NK-92 (cell line): ENCODE data around the gene SDK1.

Source experiments
- DNase-seq: peaks from one replicate; lab custom pipeline; 2025; ENCODE audit not compliant: unreplicated experiment; lab: John Stamatoyannopoulos, UW

Gene SDK1

DNA sequence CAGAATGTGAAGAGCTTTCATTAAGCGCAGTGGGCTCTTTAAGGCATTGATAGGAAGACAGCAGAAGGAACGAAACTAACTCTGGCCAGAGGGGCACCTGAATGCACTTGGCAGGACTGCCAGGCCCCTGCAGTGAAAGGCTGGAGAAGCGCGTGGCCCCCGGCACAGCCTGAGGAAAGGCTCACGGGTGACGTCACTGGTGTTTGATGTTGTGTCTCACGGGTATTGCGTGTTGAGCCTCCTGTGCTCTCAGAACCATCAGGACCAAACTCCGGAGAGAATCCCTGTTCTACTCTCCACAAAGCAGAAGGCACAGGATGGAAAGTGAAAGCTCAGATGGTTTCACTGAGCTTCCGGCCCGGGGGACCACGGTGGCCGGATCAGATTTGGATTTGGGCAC is 865.3 kb downstream of the SDK1 start:
- no peak for DNase-seq

DNA sequence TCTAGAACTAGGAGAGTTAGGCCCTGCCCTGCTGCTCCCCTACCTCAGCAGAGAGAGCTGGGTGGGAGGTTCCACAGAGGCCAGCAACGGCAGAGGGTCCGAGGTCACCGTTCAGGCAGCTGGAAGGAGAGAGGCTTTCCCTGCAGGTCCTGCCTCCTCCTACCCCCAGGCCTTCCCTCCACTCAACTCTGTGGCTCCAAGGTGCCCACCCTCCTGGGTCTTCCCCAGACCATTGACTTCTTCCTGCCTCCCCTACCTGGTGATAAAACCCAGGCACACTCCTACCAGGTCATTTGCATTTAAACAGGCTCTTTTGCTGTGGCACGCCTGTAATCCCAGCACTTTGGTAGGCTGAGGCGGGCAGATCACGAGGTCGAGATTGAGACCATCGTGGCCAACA is 865.8 kb downstream of the SDK1 start:
- no peak for DNase-seq

DNA sequence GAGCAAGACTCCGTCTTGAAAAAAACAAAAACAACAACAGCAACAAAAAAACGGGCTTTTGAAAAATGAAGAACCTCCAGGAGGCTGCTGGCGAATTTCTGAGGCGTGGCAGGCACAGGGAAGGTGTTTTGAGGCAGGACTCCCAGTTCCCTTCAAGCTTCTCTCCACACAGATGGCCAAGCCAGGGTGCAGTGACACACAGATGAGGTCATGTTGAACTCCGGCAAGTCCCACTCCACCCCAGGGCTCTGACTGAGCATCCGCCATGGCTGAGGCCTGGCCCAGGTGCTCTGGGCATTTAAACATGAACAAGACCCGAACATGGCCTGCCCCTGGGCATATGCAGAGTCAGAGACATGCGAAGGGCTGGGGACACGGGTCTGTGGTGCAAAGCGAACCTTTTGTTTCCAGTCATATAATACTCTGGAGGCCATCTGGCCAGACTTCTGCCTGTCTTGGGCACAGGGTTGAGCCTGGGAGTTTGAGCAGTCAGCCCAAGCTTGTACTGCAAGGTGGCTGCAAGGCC is 866.4 kb downstream of the SDK1 start:
- DNase-seq = no peak

DNA sequence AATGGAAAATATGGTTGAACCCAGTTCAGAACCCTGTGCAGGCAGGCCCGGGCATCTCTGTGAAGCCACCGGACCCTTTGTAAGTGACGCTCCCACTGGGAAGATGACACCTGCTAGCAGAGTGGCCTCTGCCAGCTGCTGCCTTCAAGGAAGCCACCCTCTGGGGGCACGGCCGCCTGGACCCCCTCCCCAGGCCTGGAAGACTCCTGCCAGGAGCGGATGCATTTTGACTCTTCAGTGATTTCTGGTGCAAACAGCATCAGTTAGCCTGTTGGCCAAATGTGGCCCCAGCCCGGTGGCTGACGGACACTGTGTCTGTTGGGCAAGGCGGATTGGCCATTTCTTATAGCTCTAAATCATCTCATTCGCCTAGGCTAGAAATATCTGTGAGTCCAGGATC is 867.0 kb downstream of the SDK1 start:
- no peak for DNase-seq

DNA sequence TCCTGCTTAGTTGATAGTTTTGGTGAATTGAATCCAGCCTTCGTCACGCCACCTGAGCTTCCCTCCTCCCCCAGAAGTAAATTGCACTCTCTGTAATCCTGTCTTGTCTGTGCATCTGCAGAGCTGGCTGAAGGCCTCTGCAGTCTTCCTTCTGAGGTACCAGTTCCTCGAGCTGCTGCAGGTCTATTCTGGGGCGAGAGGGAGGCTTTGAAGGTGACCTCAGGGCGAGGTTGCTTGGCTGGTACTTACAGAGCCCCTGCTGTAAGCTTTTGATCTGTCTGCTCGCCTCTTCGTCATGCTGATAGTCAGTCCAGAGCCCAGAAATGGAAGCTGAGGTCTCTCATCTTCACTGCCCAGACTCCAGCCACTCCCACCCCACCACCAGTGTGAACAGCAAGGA is 867.5 kb downstream of the SDK1 start:
- DNase-seq = no peak

DNA sequence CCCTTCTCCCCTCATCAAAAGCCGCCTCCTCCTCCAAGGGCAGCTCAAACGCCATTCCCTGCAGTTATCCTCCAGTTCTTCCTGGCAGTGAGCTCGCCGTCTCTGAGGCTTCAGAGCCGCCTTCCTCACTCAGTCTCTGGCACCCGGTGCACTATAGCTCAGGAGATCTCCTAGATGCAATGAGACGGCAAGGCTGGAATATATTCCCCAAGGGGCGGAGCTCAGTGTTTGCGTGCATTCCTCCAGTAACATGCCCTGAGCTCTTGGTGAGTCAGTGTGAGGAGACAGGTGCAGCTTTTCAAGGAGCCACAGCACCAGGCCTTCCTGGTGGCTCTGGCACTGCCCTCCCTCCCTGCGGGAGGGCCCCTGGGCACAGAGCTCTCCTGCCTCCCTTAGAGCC is 868.4 kb downstream of the SDK1 start:
- DNase-seq = no peak

DNA sequence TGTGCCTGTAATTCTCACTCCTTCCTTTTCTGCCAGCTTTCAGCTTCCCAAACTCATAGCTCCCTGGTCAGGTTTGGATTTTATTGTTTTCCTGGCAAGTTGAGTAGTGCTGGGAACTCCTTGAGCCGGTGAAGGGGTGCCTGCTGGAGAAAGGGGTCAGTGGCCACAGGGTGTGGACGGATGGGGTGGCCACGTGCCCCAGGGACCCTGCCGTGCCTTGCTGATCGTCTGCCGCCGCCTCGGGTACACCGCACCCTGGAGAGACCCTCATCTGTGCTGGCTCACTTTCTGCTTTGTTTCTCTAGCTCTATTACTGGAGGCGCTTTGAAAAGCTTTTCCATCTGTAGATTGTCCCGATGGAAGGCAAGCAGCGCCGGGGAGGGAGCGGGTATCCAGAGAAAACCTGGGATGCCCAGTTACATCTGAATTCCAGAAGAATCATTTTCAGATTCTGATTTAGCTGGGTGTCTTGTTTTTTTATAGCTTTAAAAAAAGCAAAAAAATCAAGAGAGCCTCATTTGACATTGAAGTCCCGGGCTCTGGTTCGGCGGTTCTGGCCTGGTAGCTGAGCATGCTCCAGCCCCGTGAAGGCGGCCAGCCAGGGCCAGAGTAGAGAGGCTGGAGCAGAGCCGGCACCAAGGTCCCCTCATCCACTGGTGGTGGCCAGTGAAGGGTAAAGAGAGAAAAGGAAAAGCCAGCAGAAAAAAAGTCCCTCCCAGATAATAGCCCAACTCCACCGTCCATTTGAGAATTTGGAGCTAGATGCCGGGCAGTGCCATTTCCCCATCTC is 870.1 kb downstream of the SDK1 start:
- DNase-seq = no peak

DNA sequence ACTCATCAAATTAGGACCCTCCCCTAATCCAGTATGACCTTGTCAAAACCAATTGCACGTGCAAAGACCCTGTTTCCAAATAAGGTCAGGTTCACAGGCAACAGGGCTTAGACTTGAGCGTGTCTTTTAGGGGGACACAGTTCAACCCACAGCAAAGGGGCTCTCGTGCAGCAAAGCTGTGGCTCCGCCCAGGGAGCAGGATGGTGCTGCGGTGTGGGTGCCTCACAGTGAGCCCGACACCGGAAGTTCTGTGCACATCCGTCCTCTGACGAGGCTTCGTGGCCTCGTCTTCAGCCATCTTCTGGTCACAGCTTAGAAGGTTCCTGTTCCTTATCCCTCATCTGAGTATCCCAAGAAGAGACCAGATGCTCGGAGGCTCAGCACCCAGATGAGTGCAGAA is 871.8 kb downstream of the SDK1 start:
- no peak for DNase-seq

DNA sequence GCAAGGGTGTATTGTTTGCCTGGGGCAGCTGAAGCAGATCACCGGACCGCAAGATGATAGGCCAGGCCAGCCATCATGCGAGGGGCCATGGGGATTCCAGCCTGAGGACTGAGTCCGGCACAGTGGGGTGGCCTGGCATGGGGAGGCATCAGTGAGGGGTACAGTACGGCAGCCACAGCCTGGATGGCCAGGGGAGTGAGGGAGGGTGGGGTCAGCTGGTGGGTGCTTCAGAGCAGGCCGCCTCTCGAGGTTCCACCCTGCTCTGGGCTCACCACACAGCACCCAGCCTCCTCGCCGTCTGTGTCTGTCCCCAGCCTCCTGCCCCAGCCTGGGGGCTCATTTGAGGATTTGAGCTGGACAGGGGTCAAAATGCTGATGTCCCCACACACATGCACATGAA is 872.6 kb downstream of the SDK1 start:
- no peak for DNase-seq

DNA sequence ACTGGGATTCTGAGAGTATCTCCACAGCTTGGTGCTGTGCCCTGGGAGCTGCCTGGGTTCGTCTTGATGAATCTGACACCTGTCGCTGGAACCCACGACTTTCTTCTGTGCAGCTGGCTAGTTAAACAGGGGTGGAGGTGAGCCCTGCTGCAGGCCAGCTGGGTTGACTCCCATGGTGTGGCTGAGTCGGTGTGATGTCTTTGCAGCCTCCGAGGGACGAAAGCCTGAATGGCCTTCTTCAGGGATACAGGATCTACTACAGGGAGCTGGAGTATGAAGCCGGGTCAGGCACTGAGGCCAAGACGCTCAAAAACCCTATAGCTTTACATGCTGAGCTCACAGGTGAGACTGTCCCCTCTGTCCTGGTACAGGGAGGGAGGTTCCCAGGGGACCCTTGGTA is 873.0 kb downstream of the SDK1 start:
- no peak for DNase-seq

DNA sequence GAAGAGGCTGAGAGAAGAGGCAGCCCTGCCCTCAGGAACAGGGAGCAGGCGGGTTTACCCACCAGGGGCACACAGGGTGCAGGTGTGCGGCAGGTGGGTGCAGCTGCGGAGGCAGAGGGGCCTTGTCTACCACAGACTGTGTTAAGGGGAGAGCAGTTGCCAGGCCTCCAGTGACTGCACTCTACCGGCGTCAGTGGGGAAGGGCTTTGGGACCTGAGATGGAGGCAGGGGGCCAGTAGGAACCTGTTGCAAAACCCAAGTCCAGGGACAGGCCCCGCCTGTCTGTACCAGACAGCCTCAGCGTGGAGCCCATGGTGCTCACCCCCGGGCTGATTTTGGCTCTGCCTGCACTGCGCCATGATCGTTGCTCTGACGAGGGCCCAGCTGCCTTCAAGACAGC is 873.4 kb downstream of the SDK1 start:
- no peak for DNase-seq

DNA sequence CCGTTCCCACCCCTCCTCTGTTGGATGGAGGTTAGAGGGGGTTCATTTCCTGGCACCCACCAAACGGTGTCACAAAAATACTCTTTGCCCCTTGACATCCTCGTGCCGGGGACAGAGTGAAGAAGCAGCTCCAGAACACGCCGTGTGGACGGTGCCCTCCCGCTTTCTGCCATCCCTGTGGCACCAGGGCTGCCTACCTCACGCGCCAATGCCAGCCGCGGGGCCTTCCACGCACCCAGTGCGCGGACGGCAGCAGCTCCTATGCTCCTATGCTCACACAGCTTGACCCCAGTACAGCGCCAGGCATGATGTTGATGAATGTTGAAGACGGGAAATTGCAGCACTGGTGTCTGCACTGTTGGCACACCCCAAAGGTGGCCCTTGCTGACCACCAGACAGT is 873.8 kb downstream of the SDK1 start:
- DNase-seq = no peak

DNA sequence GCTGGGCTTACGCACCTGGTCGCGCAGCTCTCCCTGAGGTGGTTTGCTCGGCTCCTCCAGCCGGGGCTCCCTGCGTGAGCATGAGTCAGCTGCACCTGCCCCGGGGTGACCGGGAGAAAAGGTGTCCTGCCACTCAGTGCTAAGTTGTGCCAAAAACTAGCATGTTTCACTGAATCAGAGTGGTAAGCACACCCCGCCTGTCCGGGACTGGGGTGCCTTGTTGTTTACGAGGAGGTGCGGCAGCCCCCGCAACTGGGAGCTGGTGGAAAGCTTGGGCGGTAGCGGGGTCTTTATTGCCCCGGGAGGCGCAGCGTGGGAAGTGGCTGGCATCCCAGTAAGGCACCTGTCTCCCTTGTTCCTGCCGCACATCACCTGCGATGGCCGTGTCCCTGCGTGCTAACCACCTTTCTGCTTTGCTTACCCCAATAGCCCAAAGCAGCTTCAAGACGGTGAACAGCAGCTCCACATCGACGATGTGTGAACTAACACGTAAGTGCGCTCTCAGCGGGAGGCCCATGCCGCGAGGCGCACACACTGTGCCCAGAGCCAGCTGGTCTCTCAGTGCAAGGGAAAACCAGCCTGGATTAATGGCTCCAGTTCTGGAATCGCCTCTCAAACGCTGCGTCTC is 874.4 kb downstream of the SDK1 start:
- DNase-seq = no peak

DNA sequence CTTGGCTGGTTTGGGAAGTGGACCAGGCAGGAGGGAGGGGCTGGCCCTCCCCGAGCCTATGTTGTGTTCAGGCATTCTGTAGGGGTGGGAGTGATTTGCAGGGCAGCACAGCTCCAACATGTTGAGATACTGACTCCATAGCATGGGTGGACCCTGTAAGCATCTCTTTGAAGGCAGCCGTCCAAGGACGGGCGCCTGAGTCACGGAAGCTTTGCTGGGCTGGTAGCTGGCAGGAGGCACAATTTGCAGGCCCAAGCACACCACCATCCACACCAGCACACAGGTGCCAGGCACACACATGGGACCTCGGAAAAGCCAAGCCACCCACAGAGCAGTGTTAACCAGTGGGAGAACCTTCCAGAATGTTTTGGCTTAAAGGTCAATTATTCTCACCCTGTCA is 875.9 kb downstream of the SDK1 start:
- no peak for DNase-seq

DNA sequence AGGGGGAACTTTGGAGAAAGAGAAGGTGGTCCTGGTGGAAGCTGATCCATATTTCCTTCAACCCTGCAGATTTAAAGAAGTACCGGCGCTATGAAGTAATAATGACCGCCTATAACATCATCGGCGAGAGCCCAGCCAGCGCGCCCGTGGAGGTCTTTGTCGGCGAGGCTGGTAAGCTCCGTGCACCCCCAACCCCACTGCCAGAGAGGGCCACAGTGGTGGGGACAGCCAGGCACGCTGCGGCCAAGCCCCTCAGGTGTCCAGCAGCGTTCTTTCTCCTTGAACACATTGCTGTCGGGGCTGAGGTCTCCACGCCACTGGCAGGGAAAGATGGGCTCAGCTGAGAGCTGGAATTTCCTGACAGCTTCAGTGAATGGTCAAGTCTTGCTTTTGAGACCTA is 877.4 kb downstream of the SDK1 start:
- DNase-seq = no peak

DNA sequence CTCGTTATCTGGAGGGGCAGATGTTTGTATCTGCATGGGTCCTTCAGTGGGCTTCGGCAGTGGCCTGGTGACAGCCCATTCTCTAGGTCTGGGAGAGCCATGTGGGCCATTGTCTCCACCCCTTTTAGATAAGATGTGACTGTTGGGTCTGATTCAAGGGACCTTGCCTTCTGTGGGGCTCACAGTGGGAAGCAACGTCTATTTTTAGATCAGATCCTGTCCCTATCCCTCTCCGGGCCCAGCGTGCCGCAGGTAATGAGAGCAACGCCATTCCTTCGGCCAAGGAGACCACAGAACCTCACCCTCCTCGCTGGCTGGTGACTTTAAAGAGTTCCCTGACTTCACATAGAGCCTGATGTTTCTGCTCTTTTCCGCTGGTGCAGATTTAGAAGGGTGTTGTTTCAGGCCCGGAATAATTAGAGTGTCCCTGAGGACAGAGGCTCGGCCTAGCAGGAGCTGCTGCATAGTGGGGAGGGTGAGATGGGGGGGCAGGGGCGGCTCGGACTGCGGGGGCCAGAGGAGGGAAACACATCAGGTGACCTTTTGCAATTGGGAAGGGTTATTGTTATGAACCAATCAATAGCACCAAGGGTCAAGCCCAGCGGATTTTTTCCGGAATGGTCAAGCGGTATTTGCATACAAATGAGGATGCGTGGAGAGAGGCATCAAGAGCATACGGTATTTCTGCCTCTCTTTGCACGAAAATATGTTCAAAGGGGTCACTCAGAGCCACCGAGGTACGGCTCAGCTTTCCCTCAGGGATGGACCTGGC is 878.0 kb downstream of the SDK1 start:
- no peak for DNase-seq

DNA sequence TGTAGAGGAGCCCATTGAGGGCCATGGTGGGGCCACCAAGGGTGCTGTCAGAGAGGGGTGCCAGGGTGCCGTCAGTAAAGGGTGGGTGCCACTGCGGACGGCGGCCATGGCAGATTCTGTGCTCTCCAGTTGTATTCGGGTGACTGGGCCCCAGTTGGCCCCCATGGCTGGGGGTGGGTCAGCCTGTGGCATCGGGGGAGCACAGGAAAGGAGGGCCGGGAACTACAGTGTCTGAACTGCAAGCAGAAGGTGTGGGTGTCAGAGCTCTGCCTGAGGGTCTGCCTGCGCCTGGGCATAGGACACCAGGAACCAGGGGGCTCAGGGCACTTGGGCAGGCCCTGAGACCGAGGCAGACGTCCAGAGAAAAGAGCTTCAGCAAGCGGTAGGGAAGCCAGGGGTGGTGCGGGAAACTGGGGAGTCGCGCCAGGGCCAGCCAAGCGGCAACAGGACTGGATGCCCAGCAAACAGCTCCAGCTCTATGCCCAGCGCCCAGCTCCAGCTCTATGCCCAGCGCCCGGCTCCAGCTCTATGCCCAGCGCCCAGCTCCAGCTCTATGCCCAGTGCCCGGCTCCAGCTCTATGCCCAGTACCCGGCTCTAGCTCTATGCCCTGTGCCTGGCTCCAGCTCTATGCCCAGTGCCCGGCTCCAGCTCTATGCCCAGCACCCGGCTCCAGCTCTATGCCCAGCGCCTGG is 878.8 kb downstream of the SDK1 start:
- DNase-seq = no peak

DNA sequence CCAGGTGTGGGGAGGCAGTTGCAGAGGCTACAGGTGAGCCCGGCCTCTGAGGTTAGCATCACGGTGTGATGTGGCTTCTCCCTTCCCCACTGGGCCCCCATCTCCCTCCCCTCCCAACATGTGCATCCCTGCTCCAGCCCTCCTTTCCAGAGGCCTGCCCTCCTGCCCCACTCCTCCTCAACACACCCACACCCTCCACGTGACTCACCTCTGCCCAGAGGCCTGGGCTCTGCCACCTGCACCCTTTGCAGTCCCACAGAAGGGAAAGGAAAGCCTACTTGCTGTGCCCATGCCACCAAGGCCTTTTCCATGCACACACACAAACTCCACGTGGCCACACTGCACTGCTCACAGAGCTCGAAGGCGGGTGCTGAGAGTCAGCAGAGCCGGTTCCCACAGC is 880.4 kb downstream of the SDK1 start:
- no peak for DNase-seq

DNA sequence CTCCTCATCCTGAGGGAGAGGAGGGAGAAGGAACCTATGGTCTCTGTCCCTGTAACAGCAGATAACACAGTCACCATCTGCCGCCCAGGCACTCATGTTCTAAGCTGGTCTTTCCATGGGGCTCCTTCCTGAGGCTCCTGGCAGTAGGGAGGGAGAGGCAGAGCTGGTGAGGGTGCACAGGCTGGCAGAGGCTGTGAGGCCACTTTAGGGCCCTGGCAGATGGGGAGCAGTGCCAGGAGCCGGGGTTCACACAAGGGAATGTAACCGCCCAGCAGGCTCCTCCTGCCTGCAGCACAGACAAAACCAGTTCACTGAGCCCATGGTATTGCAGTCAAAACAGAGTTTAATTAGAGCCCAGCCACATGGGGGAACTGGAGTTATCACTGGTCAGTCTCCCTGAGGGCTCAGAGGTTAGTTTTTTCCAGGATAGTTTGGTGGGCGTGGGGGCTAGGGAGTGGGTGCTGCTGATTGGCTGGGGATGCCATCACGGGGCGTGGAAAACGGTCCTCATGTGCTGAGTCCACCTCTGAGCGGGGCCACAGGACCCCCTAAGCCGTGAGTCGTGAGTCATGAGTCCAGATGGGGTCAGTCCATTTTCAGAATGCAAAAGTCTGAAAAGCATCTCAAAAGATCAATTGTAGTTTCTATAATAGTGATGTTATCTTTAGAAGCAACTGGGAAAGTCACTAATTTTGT is 881.7 kb downstream of the SDK1 start:
- DNase-seq = no peak

DNA sequence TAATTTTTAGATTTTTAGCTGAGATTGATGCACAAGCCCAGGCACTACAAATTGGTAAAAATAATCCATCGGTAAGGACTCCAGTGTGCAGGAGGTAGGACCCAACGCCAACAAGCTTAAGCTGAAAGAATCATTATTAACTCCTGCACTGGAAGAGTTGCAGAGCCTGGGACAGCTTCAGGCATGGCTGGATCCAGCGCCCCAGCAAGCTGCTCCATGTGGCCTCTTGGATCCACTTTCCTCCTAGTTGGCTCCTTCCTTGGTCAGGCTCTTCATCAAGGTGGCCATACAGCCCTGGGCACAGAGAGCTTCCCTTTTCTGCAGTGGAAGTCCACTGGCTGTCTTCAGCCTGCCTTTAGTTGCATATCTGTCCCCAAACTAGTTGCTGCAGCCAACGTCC is 883.6 kb downstream of the SDK1 start:
- no peak for DNase-seq

DNA sequence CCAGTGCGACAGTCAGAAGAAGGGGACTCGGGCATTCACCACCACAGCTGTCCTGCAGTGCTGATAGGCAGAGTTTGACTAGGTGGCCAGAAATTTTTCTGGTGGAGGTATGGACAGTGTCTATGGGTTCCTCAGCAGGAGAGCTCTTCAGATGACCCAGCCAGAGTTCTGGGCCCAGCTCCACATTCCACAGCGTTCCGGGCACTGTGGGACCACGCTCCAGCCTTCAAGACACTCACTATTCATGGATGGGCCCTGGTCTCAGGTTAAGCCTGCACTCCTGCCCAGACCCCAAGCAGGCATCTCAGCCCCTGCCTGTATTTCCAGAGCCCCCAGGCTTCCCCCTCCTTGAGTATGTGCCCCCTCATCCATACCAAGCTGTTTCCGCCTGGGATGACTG is 884.1 kb downstream of the SDK1 start:
- DNase-seq = no peak
